Nephron progenitor cell (in vitro differentiated cells): ENCODE data around the gene COL6A5.

Source experiments
- DNase-seq: peaks from one replicate; pipeline ENCODE4 v3.0.0; 2021
- H3K27ac Mint-ChIP-seq: 2 replicates; pipeline ENCODE4 v1.8.0; 2021; ENCODE audit warnings: mild to moderate bottlenecking, moderate library complexity, mixed read lengths
- H3K27me3 Mint-ChIP-seq: 2 replicates; pipeline ENCODE4 v1.8.0; 2021; ENCODE audit warnings: mild to moderate bottlenecking, low read depth, mixed read lengths; ENCODE audit not compliant: poor library complexity
- H3K36me3 Mint-ChIP-seq: 2 replicates; pipeline ENCODE4 v1.8.0; 2021; ENCODE audit warnings: low read depth, mixed read lengths
- H3K4me1 Mint-ChIP-seq: 2 replicates; pipeline ENCODE4 v1.8.0; 2021; ENCODE audit warnings: mixed read lengths
- H3K4me3 Mint-ChIP-seq: 2 replicates; pipeline ENCODE4 v1.8.0; 2021; ENCODE audit warnings: mild to moderate bottlenecking, moderate library complexity, mixed read lengths
- H3K9me3 Mint-ChIP-seq: 2 replicates; pipeline ENCODE4 v1.8.0; 2021; ENCODE audit warnings: mild to moderate bottlenecking, moderate library complexity, mixed read lengths
- TF ChIP-seq, protein P1 (sequence below): fragments of 200-600 bp; sonication (generic); IDR thresholded peaks from 2 replicates; pipeline ENCODE4 v1.5.0; 2021; ENCODE audit warnings: antibody characterized with exemption

The COL6A5 gene

DNA sequence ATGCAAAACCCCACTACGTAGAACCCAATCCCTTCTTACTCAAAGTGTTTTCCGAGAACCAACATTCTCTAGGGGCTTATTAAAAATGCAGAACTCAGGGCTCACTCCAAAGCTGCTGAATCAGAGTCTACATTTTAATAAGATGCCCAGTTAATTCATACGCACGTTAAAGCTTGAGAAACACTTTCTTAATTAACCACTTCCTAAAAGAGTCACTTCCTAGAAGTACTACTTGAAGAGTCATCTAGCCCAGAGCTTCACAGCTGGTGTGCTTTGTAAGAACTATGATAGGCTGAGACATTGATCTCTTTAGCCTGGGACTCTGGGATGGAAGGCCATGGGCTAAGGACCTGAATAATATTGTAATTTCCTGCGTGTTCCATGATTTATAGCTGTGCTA is 9.0 kb downstream of the COL6A5 start:
- H3K4me3 Mint-ChIP-seq, result no peak overlapping the region
- H3K27me3 Mint-ChIP-seq, result peaks cover 11% of the 10 kb centered on the region
- H3K4me1 Mint-ChIP-seq, result no peaks in the 10 kb centered on the region
- DNase-seq, result no peak
- no peaks in the 10 kb centered on the region for H3K36me3 Mint-ChIP-seq
- H3K27ac Mint-ChIP-seq, result no peak overlapping the region
- TF ChIP-seq, protein P1, sequence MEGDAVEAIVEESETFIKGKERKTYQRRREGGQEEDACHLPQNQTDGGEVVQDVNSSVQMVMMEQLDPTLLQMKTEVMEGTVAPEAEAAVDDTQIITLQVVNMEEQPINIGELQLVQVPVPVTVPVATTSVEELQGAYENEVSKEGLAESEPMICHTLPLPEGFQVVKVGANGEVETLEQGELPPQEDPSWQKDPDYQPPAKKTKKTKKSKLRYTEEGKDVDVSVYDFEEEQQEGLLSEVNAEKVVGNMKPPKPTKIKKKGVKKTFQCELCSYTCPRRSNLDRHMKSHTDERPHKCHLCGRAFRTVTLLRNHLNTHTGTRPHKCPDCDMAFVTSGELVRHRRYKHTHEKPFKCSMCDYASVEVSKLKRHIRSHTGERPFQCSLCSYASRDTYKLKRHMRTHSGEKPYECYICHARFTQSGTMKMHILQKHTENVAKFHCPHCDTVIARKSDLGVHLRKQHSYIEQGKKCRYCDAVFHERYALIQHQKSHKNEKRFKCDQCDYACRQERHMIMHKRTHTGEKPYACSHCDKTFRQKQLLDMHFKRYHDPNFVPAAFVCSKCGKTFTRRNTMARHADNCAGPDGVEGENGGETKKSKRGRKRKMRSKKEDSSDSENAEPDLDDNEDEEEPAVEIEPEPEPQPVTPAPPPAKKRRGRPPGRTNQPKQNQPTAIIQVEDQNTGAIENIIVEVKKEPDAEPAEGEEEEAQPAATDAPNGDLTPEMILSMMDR, result no peak
- H3K9me3 Mint-ChIP-seq, result peaks cover 8% of the 10 kb centered on the region

DNA sequence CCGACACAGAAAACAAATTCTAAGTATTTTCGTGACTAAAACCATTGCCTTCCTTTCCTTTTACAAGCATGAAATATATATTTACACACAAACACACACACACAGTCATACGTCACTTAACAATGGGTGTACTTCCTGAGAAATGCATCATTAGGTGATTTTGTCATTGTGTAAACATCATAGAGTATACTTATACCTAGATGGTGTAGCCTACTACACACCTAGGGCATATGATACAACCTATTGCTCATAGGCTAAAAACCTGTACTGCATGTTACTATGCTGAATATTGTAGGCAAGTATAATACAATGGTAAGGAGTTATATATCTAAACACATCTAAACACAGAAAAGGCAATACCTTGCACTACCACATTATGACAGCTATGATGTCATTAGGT is 28.6 kb downstream of the COL6A5 start:
- H3K27ac Mint-ChIP-seq, result no peak overlapping the region
- H3K4me1 Mint-ChIP-seq, result no peaks in the 10 kb centered on the region
- H3K36me3 Mint-ChIP-seq, result no peaks in the 10 kb centered on the region
- no peaks in the 10 kb centered on the region for H3K9me3 Mint-ChIP-seq
- H3K4me3 Mint-ChIP-seq, result no peak overlapping the region
- TF ChIP-seq, protein P1, result no peak
- no peak for DNase-seq
- H3K27me3 Mint-ChIP-seq, result peaks cover 4% of the 10 kb centered on the region

DNA sequence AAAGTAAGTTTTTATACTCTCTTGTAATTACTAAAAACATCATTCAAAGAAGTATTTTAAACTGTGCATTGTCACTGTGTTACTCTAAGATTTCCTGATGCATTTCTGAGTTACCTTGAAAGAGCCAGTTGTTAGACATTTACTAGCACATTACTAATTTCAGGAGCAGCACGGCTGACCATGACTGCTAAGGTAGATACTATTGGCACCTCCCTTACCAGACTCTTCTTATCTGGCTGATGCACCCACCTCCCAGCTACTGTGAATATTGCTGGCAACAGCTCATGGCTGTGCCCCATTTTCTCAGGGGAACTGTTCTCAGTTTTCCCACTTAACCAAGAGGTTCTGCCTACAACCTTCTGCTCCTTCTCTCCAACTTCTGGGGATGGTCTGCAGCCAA is 29.4 kb downstream of the COL6A5 start:
- Mint-ChIP-seq H3K27ac (no peak overlapping the region), H3K9me3 (no peaks in the 10 kb centered on the region), H3K4me1 (no peaks in the 10 kb centered on the region), H3K4me3 (no peak overlapping the region), H3K27me3 (no peaks in the 10 kb centered on the region), H3K36me3 (no peaks in the 10 kb centered on the region)
- TF ChIP-seq, protein P1, result no peak
- no peak for DNase-seq

DNA sequence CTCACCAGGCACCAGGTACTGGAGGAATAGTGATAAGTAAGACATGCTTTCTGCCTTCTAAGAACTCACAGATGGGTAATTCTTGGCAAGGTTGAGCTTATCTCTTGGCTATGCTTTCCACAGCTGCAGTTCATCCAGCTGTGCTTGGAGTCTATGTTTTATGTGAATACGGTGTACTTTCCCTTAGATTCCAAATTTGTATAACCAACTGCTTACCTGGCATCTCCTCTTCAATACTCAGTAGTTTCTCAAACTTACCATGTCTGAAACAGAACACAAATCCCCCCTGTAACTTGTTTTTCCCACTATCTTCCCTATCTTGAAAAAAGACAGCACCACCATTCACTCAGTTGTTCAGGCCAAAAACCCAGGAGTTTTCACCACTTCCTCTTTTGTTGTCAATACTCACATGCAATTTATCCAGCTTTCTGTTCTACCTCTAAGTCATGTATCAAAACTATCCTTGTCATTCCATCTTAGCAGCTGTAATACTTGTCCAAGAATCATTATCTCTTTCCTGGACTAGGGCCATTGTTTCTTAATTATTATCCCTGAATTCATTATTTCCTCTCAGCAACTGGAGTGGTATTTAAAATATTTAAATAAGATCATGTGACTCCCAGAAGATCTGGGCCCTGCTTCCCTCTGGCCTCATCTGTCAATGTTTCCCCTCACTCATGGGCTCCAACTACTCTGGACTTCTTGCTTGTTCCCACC is 32.6 kb downstream of the COL6A5 start:
- Mint-ChIP-seq H3K27ac (no peak overlapping the region), H3K4me3 (no peak overlapping the region), H3K4me1 (no peaks in the 10 kb centered on the region), H3K36me3 (no peaks in the 10 kb centered on the region), H3K27me3 (no peaks in the 10 kb centered on the region), H3K9me3 (no peaks in the 10 kb centered on the region)
- no peak for DNase-seq
- TF ChIP-seq, protein P1, result no peak

DNA sequence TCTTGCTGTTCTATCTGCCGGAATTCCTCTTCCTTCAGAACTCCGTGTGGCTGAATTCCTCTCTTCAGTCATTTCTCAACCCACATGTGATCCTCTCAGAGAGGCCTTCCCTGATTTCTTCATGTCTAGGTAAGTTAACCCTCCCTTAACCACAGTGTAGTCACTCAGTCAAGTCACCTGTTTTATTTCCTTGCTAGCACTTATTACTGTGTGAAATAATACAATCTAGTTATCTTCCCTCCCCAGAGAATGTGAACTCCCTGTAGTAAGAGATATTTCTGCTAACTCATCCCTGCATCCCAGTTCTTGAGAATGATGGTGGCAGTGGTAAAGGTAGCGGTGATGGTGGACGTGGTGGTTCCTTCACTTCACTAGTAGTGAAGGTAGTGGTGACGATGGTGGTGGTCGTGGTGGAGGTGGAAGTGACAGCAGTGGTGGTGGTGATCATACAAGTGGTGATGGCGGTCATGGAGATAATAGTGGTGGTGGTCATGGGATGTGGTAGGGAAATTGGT is 33.3 kb downstream of the COL6A5 start:
- no peak for DNase-seq
- Mint-ChIP-seq H3K4me3 (no peak overlapping the region), H3K27me3 (no peaks in the 10 kb centered on the region), H3K9me3 (no peaks in the 10 kb centered on the region), H3K36me3 (no peaks in the 10 kb centered on the region), H3K27ac (no peak overlapping the region), H3K4me1 (peaks cover 1% of the 10 kb centered on the region)
- TF ChIP-seq, protein P1, result no peak

DNA sequence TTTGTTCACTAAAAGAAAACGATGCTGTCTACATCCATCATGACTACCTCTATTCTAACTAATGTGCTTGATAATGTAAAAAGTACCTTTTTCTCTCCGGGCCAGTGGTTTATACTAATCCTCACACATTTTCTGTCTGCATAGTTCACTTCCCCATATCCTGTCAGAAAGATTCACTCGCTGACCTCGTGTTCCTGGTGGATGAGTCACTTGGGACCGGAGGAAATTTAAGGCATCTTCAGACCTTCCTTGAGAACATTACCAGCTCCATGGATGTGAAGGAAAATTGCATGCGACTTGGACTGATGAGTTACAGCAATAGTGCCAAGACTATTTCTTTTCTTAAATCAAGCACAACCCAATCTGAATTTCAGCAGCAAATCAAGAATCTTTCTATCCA is 33.8 kb downstream of the COL6A5 start:
- peaks cover 6% of the 10 kb centered on the region for H3K4me1 Mint-ChIP-seq
- no peaks in the 10 kb centered on the region for H3K9me3 Mint-ChIP-seq
- H3K27ac Mint-ChIP-seq, result no peak overlapping the region
- no peaks in the 10 kb centered on the region for H3K27me3 Mint-ChIP-seq
- no peak overlapping the region for H3K4me3 Mint-ChIP-seq
- H3K36me3 Mint-ChIP-seq, result no peaks in the 10 kb centered on the region
- TF ChIP-seq, protein P1, result no peak
- DNase-seq, result no peak
